GM10248 (cell line): ENCODE measurements around the gene KCND1.

Source experiments
- CTCF ChIA-PET: fragments of 300-600 bp; sonication (Branson Sonifier 250); formaldehyde crosslinking; extraction: SDS; loops from one replicate; lab custom pipeline; 2021; ENCODE audit warnings: antibody characterized with exemption; lab: Yijun Ruan, JAX
- POLR2A ChIA-PET: fragments of 350-650 bp; sonication (Branson Sonifier 250); formaldehyde crosslinking; extraction: SDS; loops from one replicate; lab custom pipeline; 2020; ENCODE audit warnings: antibody characterized with exemption; lab: Yijun Ruan, JAX
- DNase-seq: peaks from one replicate; pipeline ENCODE4 v3.0.0; 2012; ENCODE audit errors: extremely low spot score
- TF ChIP-seq, protein P1 (sequence below): IDR thresholded peaks from 2 replicates; pipeline ENCODE4 v1.5.1; 2012; ENCODE audit warnings: mild to moderate bottlenecking, low read depth; ENCODE audit errors: extremely low read depth, missing control alignments, control extremely low read depth

Gene KCND1

DNA sequence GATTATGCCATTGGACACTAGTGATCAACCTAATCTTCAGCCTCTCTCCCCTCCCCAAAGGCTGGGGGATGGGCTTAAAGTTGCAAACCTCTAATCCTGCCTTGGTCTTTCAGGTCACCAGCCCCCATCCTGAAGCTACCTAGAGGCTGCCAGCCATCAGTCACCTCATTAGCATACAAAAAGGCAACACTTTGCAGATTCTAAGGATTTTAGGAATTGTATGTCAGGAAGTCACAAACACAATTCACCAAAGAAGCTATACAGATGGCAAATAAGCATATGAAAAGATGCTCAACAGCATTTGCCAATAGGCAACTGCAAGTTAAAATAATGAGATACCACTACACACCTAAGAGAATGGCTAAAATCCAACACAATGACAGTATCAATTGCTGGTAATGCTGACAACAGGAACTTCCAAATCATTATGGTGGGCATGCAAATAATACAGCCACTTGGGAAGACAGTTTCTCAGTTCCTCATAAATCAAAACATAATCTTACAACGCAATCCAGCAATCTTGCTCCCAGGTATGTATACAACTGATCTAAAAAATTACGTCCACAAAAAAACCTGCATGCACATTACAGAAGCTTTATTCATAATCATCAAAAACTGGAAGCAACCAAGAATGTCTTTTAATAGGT is 43.8 kb downstream of the KCND1 start:
- no peak for DNase-seq
- TF ChIP-seq, protein P1, sequence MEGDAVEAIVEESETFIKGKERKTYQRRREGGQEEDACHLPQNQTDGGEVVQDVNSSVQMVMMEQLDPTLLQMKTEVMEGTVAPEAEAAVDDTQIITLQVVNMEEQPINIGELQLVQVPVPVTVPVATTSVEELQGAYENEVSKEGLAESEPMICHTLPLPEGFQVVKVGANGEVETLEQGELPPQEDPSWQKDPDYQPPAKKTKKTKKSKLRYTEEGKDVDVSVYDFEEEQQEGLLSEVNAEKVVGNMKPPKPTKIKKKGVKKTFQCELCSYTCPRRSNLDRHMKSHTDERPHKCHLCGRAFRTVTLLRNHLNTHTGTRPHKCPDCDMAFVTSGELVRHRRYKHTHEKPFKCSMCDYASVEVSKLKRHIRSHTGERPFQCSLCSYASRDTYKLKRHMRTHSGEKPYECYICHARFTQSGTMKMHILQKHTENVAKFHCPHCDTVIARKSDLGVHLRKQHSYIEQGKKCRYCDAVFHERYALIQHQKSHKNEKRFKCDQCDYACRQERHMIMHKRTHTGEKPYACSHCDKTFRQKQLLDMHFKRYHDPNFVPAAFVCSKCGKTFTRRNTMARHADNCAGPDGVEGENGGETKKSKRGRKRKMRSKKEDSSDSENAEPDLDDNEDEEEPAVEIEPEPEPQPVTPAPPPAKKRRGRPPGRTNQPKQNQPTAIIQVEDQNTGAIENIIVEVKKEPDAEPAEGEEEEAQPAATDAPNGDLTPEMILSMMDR, result no peak
- ChIA-PET CTCF (interaction anchor here (1.5 kb wide), 1 partner anchor 10 kb away, joined by 5 read pairs; no protein-coding TSS in a partner anchor), POLR2A (interaction anchor here (1.1 to 1.5 kb wide), 3 partner anchors 10 to 16 kb away, joined by 3 to 6 read pairs (median 4); partner anchors contain the start of gene SLC35A2)

DNA sequence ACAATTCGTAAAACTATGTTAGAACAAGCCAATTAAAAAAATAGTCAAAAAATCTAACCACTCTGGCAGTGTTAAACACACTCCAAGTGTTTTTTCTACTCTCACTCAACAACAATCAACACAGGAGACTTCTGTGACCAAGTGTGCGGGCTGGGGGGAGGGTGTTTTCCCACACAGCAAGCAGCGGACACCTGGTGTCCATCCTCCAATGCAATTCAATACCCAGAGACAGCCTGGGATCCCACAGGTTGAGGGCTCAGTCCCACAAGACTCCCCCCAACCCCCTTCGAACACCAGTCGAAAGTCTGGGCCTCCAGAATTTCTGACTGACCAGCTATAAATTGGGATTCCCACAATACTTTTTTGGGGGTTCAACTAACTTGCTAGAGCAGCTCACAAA is 44.5 kb downstream of the KCND1 start:
- TF ChIP-seq, protein P1, result no peak
- ChIA-PET CTCF (interaction anchor here (1.5 kb wide), 1 partner anchor 10 kb away, joined by 5 read pairs; no protein-coding TSS in a partner anchor), POLR2A (interaction anchor here (1.1 to 1.5 kb wide), 3 partner anchors 11 to 15 kb away, joined by 3 to 6 read pairs (median 4); partner anchors contain the start of gene SLC35A2)
- DNase-seq, result no peak

DNA sequence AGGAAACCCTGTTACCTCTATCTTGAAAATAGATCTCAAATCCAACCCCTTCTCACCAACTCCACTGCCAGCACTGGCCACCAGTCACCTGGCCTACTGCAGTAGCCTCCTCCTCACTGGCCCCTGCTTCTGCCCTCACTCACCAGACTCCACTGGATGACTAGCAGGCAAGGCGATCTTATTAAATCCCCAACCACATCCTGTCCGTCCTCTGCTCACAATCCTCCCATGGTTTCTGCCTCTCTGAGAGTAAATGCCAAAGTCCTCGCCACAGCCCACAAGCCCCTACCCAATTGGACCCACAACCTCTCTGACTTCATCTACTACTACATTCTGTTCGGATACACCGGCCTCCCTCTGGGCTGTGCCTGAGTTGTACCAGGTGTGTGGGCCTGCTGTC is 47.4 kb downstream of the KCND1 start:
- TF ChIP-seq, protein P1, result no peak
- POLR2A ChIA-PET, result interaction anchor here (1.0 kb wide), 1 partner anchor 13 kb away, joined by 3 read pairs; no protein-coding TSS in a partner anchor
- CTCF ChIA-PET, result no interaction called here
- DNase-seq, result no peak

DNA sequence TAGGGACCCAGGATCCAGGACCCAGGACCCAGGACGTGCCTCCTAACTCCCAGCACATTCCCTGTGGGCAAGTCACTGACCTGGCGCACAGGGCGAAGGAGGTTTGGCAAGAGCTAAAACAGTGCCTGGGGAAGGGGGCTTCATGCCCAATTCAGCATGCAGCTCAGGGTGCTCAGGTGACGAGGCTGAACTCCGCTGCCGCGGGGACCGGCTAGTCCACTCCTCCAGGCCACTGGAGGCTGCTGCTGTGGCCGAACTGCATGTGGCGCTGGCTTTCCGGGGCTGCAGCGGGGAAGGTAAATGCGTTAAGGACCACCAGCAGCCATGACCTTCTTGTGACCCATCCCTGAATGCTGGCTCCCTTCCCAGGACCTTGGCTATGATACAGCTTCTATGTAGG is 47.9 kb downstream of the KCND1 start:
- TF ChIP-seq, protein P1, result no peak
- POLR2A ChIA-PET, result interaction anchor here (1.0 kb wide), 1 partner anchor 13 kb away, joined by 3 read pairs; no protein-coding TSS in a partner anchor
- no peak for DNase-seq
- CTCF ChIA-PET, result no interaction called here

DNA sequence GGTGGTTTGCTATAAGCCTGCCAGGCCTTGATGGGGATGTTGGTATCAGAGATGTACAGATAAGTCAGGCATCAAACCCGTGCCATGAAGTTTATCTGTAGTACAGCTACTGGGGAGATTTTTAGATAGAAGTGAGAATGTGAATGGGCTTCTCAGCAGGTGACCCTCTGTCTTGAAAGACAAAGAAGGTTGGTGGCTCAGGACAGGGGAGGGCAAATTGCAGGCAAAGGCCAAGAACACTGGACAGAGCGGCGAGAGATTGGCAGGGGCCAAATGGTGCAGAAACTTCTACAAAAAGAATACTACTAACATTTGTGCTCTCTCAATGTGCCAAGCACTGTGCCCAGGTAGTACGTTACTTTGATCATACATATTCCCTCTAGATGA is 50.9 kb downstream of the KCND1 start:
- TF ChIP-seq, protein P1, result no peak
- POLR2A ChIA-PET, result interaction anchor here (0.6 kb wide), 2 partner anchors 14 to 19 kb away, joined by 3 to 5 read pairs; no protein-coding TSS in a partner anchor
- CTCF ChIA-PET, result interaction anchor here (0.7 to 0.8 kb wide), 2 partner anchors 20 to 25 kb away, joined by 4 read pairs; no protein-coding TSS in a partner anchor
- no peak for DNase-seq

DNA sequence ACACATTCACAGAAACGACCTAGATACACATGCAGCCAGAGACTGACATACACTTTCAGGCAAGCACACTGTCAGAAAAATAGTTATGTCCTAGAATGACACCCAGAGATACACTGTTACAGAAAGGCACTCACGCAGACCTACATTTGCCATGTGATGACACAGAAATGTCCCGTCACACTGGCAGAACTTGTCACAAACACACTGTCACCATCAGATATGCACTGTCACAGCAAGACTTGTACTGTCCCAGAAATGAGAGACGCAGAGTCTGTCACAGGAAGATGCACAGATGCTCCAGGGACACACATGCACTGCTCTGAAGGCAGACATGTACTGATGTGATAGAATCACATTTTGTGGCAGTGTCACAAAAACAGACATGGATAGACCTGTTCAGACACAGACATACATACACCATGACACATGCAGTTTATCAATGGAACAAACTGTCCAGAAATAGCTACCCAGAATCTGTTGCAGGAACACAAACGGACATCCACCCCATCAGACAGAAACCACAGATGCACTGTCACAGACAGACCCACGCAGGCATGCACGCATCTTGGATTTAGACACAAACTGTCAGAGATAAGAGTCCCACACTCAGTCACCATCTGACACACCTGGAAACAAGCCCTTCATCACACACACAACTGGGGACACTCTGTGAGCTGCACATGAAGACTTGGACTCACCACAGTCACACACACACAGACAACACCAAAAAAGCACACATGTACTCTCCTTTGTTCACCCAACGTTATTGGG is 51.5 kb downstream of the KCND1 start:
- CTCF ChIA-PET, result interaction anchor here (0.7 to 1.0 kb wide), 3 partner anchors 17 to 26 kb away, joined by 4 read pairs; no protein-coding TSS in a partner anchor
- TF ChIP-seq, protein P1, result no peak
- POLR2A ChIA-PET, result interaction anchor here (0.6 to 1.1 kb wide), 3 partner anchors 13 to 20 kb away, joined by 3 to 5 read pairs (median 3); no protein-coding TSS in a partner anchor
- DNase-seq, result no peak
